Measurements from ENCODE around the gene USP3. TPM values are rescaled to one million over a fixed set of nuclear protein-coding genes. Genes with fewer than 3 reads are reported as not detected.

USP3 gene
- total RNA-seq, 2 donors from 2014 or later: 57.6 to 74.2 TPM

DNA sequence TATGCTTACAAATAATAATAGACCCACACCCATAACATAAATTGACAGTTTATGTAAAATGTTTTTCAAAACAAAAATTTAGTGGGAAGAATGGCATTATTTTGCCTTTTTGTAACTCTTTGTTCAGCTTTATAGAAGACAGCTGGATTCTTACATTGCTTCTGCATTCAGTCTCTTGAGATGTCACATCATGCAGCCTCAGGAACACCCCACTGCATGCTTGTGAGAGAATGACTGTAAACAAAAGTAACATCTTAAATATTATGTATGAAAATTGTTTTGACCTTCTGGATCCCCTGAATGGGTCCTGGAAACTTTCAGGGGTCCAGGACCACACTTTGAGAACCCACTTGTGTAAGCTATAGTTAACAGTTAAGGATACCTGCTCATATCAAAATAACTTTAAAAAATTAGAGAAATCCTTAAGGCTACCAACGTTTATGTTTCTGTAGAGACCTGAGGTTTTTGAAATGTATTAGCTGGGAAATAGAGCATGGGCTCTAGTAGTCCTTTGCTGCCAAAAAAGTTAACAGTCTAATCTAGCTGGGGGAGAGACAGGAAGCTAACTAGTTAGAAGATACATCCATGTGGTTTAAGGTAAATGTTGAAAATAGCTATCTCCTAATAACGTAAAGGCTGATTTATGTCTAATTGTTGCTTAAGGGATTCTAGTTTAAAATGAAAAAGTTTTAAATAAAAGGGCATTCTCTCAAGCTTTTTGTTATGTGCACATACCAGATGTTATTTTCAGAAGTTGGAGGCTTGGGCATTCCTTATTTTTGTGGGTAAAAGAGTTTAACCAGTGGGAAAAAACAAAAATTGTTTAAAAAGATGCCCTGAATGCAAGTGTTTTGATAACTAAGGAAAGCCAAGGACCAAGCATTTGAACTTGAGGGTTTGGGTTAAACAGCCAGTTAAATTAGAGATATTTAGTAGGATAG is 3.8 kb downstream of the USP3 start:
- TF ChIP-seq, protein P1, sequence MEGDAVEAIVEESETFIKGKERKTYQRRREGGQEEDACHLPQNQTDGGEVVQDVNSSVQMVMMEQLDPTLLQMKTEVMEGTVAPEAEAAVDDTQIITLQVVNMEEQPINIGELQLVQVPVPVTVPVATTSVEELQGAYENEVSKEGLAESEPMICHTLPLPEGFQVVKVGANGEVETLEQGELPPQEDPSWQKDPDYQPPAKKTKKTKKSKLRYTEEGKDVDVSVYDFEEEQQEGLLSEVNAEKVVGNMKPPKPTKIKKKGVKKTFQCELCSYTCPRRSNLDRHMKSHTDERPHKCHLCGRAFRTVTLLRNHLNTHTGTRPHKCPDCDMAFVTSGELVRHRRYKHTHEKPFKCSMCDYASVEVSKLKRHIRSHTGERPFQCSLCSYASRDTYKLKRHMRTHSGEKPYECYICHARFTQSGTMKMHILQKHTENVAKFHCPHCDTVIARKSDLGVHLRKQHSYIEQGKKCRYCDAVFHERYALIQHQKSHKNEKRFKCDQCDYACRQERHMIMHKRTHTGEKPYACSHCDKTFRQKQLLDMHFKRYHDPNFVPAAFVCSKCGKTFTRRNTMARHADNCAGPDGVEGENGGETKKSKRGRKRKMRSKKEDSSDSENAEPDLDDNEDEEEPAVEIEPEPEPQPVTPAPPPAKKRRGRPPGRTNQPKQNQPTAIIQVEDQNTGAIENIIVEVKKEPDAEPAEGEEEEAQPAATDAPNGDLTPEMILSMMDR (IDR thresholded peaks at IDR 0.05): no peak
- no peak for DNase-seq
- H3K4me1 ChIP-seq: peaks cover 8% of the 10 kb centered on the region
- no peaks in the 10 kb centered on the region for H3K36me3 ChIP-seq
- intact Hi-C loops (cut with DNase I): loop anchor here (5.0 kb wide), 1 partner anchor 49 kb away; no protein-coding TSS in a partner anchor
- H3K9me3 ChIP-seq: no peaks in the 10 kb centered on the region
- no peak overlapping the region for H3K4me3 ChIP-seq
- H3K27ac ChIP-seq: no peak overlapping the region
- H3K27me3 ChIP-seq: no peaks in the 10 kb centered on the region
- no peak overlapping the region for H3K9ac ChIP-seq (ENCODE audit: low read depth in 2 of 2, low read length in 2 of 2)

DNA sequence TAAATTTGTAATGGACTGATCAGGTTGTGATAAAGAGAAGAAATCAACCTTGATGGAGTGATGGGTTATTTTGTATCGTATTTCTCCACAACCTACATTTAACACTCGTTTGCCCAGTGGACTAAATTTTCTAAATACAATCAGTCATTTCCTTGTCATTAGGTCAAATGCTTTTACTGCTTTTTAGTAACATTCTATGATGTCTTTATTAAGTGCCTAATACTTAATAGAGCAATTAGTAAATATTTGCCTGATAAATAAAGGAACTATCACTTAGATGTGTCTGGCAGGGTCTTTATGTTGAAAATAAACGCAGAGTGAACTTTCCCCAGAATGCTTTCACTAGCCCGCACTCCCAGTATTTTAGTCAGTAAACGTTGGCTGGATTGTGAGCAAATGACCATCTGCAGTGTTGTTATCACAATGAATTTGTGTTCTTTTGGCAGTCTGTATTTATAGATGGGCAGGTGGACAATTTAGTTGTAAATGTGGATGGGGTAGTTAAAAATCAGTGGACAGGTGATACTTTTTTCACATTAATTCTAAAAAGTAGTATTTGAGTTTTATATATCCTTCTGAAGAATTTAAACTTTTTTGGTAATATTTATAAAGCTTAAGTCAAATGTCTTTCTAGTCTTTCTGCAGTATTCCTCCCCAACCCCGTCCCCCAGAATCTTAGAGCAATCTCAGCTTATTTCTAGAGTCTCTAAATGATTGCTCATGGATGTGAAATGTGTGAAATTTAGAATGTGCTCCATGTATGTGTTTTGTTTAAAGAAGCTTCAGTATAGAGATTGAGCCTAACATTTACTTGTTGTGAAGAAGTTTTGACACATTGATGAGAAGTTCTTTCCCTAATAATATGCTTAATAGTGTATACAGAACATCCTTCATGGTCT is 4.9 kb downstream of the USP3 start:
- H3K27ac ChIP-seq: peak overlapping the region; percentile 34
- no peaks in the 10 kb centered on the region for H3K27me3 ChIP-seq
- DNase-seq: no peak
- peak overlapping the region in 1 of 2 donors; percentile 6 for H3K9ac ChIP-seq (ENCODE audit: low read depth in 2 of 2, low read length in 2 of 2)
- no peak overlapping the region for H3K4me3 ChIP-seq
- no peaks in the 10 kb centered on the region for H3K36me3 ChIP-seq
- H3K4me1 ChIP-seq: peaks cover 8% of the 10 kb centered on the region
- intact Hi-C loops (cut with DNase I): loop anchor here (5.0 kb wide), 1 partner anchor 48 kb away; no protein-coding TSS in a partner anchor
- TF ChIP-seq, protein P1 (IDR thresholded peaks at IDR 0.05): no peak
- H3K9me3 ChIP-seq: no peaks in the 10 kb centered on the region

DNA sequence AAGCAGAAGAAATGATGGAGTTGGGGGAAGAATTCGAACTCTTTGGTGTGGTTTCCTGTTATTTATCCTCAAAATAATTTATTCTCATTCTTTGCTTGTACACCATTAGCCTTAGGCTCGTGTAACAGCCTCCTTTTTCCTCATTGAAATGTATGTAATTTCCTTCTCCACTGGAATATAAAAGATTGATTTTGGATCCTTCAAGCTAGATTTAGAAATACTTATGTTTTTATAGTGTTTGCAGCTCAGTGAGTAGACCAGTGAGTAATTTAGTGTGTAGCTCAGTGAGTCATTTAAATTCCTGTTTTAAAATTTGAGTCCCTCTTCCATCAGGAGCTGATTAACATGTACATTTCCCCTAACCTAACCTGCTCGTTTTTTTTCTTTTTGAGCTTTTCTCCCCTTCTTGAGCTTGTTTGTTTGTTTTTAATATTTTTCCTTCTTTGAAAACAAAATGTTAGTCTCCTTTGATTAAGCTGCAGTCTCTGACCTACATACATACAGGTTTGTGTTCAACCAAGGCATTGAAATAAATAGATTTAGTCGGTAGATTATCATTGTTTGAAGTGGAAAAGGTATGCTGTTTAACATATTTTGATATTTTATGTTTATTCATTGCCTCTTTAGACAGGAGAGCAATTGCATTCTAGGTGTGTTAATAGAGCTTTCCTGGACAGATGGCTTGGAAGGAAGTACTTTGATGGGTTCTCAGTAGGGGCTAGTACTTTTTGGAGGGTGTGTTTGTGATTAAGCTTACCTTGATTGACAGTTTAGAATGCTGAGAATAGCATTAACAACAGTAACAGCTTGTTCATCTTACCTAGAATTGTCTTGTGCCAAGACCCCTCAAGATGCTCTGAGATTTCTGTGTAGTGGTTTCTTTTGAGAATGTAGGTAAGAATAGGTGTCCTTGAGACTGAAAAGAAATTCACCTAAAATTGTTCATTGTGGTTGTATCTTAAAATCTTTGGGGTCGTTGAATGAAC is 5.9 kb downstream of the USP3 start:
- intact Hi-C loops (cut with DNase I): loop anchor here (5.0 kb wide), 1 partner anchor 47 kb away; no protein-coding TSS in a partner anchor
- Histone ChIP-seq H3K27ac (peak overlapping the region; percentile 34), H3K27me3 (no peaks in the 10 kb centered on the region), H3K4me3 (no peak overlapping the region), H3K9me3 (no peaks in the 10 kb centered on the region), H3K9ac (ENCODE audit: low read depth in 2 of 2, low read length in 2 of 2) (peak overlapping the region in 1 of 2 donors; percentile 6), H3K4me1 (peaks cover 8% of the 10 kb centered on the region), H3K36me3 (no peaks in the 10 kb centered on the region)
- TF ChIP-seq, protein P1 (IDR thresholded peaks at IDR 0.05): no peak
- DNase-seq: no peak

DNA sequence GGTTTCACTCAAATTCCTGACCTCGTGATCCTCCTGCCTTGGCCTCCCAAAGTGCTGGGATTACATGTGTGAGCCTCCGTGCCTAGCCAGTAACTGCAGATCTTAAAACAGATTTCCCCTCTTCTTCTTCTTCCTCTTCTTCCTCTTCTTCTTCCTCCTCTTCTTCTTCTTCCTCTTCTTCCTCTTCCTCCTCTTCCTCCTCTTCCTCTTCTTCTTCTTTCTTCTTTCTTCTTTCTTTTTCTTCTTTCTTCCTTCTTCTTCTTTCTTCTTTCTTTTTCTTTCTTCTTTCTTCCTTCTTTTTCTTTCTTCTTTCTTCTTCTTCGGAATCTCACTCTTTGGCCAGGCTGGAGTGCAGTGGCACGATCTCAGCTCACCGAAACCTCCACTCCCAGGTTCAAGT is 7.8 kb downstream of the USP3 start:
- intact Hi-C loops (cut with DNase I): no loop called here
- Histone ChIP-seq H3K4me1 (peaks cover 8% of the 10 kb centered on the region), H3K36me3 (no peaks in the 10 kb centered on the region), H3K9me3 (no peaks in the 10 kb centered on the region), H3K27ac (no peak overlapping the region), H3K9ac (ENCODE audit: low read depth in 2 of 2, low read length in 2 of 2) (no peak overlapping the region), H3K27me3 (no peaks in the 10 kb centered on the region), H3K4me3 (no peak overlapping the region)
- TF ChIP-seq, protein P1 (IDR thresholded peaks at IDR 0.05): no peak
- no peak for DNase-seq
